GM12865 (cell line): ENCODE measurements around the gene MID1.
"Not testable (repeated sequence)": the region's sequence is repeated elsewhere in the genome, so short reads cannot be mapped to it uniquely, and the experiment has no call there.

Experiments used
- DNase-seq: peaks from one replicate; pipeline ENCODE4 v3.0.0; 2010; ENCODE audit warnings: low read depth
- H3K4me3 ChIP-seq: 2 replicates; pipeline ENCODE4 v1.5.1; 2011; ENCODE audit warnings: mild to moderate bottlenecking, low read depth, low read length, control low read depth
- CTCF ChIP-seq: IDR thresholded peaks from 2 replicates; pipeline ENCODE4 v1.5.1; 2011; ENCODE audit warnings: low read length, control low read depth, low read depth, inconsistent platforms; ENCODE audit not compliant: insufficient read depth; ENCODE audit errors: missing control alignments

The MID1 gene

GRCh38 chrX:10591363-10592335, 28.7 kb downstream of the MID1 start:
- H3K4me3 ChIP-seq, result no peak overlapping the region
- no peak for TF ChIP-seq CTCF
- no peak for DNase-seq

- not testable (repeated sequence) for H3K4me3 ChIP-seq, DNase-seq
Measured at GRCh38 chrX:10589787-10590186, 30.6 kb downstream of the MID1 start.

- no peak for TF ChIP-seq CTCF
- no peak overlapping the region for H3K4me3 ChIP-seq
- no peak for DNase-seq
Measured at GRCh38 chrX:10589098-10589497, 31.3 kb downstream of the MID1 start.

- H3K4me3 ChIP-seq, DNase-seq: not testable (repeated sequence)
Measured at GRCh38 chrX:10584882-10585281, 35.5 kb downstream of the MID1 start.

- no peak for TF ChIP-seq CTCF
- H3K4me3 ChIP-seq, result no peak overlapping the region
- DNase-seq, result no peak
Measured at GRCh38 chrX:10582945-10583344, 37.4 kb downstream of the MID1 start.

- no peak for TF ChIP-seq CTCF
- DNase-seq, result no peak
- H3K4me3 ChIP-seq, result no peak overlapping the region
Measured at GRCh38 chrX:10582215-10582733, 38.1 kb downstream of the MID1 start.

- DNase-seq, result no peak
- no peak for TF ChIP-seq CTCF
- no peak overlapping the region for H3K4me3 ChIP-seq
Measured at GRCh38 chrX:10579112-10580011, 41.0 kb downstream of the MID1 start.
